HEK293 (cell line): ENCODE measurements around the gene EYA3.

Source experiments
- TRIM28 ChIP-seq: IDR thresholded peaks from 2 replicates; pipeline ENCODE4 v1.6.1; 2011; ENCODE audit warnings: low read length, control low read depth, borderline replicate concordance
- ZNF341 ChIP-seq: fragments of 450-650 bp; formaldehyde crosslinking; IDR thresholded peaks from 2 replicates; pipeline ENCODE4; 2016; ENCODE audit warnings: low read depth, missing biosample characterization, missing genetic modification characterization
- ZNF664 ChIP-seq: fragments of 450-650 bp; formaldehyde crosslinking; IDR thresholded peaks from 2 replicates; pipeline ENCODE4 v1.5.1; 2016; ENCODE audit warnings: missing biosample characterization, missing genetic modification characterization
- ZNF777 ChIP-seq: fragments of 450-650 bp; formaldehyde crosslinking; IDR thresholded peaks from 2 replicates; pipeline ENCODE4 v1.5.1; 2017; ENCODE audit warnings: missing biosample characterization, missing genetic modification characterization, borderline replicate concordance
- TF ChIP-seq, protein P1 (sequence below): fragments of 450-650 bp; formaldehyde crosslinking; IDR thresholded peaks from 2 replicates; pipeline ENCODE4 v1.5.1; 2016; ENCODE audit warnings: missing biosample characterization, missing genetic modification characterization

DNA sequence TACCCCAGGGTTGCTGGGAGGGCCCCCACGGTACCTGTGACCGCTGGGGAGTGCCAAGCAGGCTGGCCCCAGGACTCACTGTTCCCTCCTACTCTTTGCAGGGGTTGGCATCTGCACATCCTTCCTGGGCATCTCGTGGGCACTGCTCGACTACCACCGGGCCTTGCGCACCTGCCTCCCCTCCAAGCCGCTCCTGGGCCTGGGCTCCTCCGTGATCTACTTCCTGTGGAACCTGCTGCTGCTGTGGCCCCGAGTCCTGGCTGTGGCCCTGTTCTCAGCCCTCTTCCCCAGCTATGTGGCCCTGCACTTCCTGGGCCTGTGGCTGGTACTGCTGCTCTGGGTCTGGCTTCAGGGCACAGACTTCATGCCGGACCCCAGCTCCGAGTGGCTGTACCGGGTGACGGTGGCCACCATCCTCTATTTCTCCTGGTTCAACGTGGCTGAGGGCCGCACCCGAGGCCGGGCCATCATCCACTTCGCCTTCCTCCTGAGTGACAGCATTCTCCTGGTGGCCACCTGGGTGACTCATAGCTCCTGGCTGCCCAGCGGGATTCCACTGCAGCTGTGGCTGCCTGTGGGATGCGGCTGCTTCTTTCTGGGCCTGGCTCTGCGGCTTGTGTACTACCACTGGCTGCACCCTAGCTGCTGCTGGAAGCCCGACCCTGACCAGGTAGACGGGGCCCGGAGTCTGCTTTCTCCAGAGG, 121.9 kb downstream of the EYA3 start:
- TF ChIP-seq, protein P1, sequence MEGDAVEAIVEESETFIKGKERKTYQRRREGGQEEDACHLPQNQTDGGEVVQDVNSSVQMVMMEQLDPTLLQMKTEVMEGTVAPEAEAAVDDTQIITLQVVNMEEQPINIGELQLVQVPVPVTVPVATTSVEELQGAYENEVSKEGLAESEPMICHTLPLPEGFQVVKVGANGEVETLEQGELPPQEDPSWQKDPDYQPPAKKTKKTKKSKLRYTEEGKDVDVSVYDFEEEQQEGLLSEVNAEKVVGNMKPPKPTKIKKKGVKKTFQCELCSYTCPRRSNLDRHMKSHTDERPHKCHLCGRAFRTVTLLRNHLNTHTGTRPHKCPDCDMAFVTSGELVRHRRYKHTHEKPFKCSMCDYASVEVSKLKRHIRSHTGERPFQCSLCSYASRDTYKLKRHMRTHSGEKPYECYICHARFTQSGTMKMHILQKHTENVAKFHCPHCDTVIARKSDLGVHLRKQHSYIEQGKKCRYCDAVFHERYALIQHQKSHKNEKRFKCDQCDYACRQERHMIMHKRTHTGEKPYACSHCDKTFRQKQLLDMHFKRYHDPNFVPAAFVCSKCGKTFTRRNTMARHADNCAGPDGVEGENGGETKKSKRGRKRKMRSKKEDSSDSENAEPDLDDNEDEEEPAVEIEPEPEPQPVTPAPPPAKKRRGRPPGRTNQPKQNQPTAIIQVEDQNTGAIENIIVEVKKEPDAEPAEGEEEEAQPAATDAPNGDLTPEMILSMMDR (tag by site-specific recombination) = no peak
- TF ChIP-seq ZNF664 = no peak
- TF ChIP-seq ZNF341 = no peak
- no peak for TF ChIP-seq TRIM28
- no peak for TF ChIP-seq ZNF777 (tag by site-specific recombination)
